ENCODE results near the gene GCNT3.

The GCNT3 gene, protein sequence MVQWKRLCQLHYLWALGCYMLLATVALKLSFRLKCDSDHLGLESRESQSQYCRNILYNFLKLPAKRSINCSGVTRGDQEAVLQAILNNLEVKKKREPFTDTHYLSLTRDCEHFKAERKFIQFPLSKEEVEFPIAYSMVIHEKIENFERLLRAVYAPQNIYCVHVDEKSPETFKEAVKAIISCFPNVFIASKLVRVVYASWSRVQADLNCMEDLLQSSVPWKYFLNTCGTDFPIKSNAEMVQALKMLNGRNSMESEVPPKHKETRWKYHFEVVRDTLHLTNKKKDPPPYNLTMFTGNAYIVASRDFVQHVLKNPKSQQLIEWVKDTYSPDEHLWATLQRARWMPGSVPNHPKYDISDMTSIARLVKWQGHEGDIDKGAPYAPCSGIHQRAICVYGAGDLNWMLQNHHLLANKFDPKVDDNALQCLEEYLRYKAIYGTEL

GRCh38 chr15:59611276-59612260, at the start of gene GCNT3:
Gene GCNT3 (plus strand): TSS chr15:59611783. CDS start chr15:59618239, 6,456 bp downstream.
- no peak for TF ChIP-seq POLR2A (IDR thresholded peaks at IDR 0.05; ENCODE audit: low read depth, low read length)
- no peak for FAIRE-seq
- peak; percentile 20 for DNase-seq (ENCODE audit: insufficient read length, low spot score)

- TF ChIP-seq POLR2A (IDR thresholded peaks at IDR 0.05; ENCODE audit: low read depth, low read length) = no peak
- DNase-seq (ENCODE audit: insufficient read length, low spot score) (no peak), FAIRE-seq (no peak)
Measured at GRCh38 chr15:59562448-59563186, 49.0 kb upstream of the GCNT3 start.

- no peak for TF ChIP-seq POLR2A (IDR thresholded peaks at IDR 0.05; ENCODE audit: low read depth, low read length)
- no peak for FAIRE-seq
Measured at GRCh38 chr15:59565299-59565698, 46.3 kb upstream of the GCNT3 start.

GRCh38 chr15:59567324-59567723, 44.3 kb upstream of the GCNT3 start:
- DNase-seq (ENCODE audit: insufficient read length, low spot score) = no peak
- FAIRE-seq = no peak
- TF ChIP-seq POLR2A (IDR thresholded peaks at IDR 0.05; ENCODE audit: low read depth, low read length) = no peak

More at GRCh38 chr15:59565299-59565698, 46.3 kb upstream of the GCNT3 start:
- DNase-seq (ENCODE audit: insufficient read length, low spot score) = no peak

DNA sequence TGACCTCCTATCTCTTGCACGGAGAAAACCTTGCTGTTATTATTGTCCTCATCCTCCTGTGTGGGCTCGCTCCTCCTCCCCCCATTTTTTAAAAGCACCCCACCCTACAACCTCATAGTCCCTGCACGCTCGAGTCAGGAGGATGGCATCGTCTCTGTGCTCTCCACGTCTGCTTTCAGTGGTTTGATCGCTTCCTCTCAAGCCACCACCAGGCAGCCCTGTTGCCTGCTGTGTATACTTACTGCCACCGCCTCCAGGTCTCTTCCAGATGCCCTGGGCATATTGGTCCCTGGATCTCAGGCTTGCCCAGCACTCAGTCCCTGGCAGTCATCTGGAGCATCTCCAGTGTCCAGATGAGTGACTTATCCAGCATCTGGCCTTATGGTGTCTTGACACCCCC, 42.1 kb upstream of the GCNT3 start:
- no peak for DNase-seq (ENCODE audit: insufficient read length, low spot score)
- no peak for TF ChIP-seq POLR2A (IDR thresholded peaks at IDR 0.05; ENCODE audit: low read depth, low read length)
- FAIRE-seq = no peak

- FAIRE-seq (no peak), DNase-seq (ENCODE audit: insufficient read length, low spot score) (no peak)
Measured at GRCh38 chr15:59570315-59570714, 41.3 kb upstream of the GCNT3 start.

GRCh38 chr15:59571606-59572005, 40.0 kb upstream of the GCNT3 start:
- no peak for FAIRE-seq
- TF ChIP-seq POLR2A (IDR thresholded peaks at IDR 0.05; ENCODE audit: low read depth, low read length) = no peak

More at GRCh38 chr15:59570315-59570714, 41.3 kb upstream of the GCNT3 start:
- no peak for TF ChIP-seq POLR2A (IDR thresholded peaks at IDR 0.05; ENCODE audit: low read depth, low read length)

DNA sequence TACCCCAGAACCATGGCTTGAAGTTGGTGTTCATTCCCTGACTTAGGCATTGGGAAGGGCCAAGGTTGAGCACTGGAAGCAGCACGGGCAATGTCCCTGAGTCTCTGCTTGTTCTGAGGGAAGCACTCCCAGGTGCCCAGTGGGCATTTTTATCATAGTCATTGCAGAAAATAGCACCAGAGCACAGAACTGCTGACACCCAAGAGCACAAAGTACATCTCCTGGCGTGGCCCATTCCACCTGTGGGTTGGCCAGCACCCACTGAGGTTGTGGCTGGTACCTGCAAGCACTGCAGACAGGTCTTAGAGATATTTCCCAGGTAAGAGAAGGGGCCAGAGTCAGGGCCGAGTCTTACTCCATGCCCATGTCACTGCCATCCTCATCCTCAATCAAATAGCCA, 28.5 kb upstream of the GCNT3 start:
- no peak for TF ChIP-seq POLR2A (IDR thresholded peaks at IDR 0.05; ENCODE audit: low read depth, low read length)
- FAIRE-seq (no peak), DNase-seq (ENCODE audit: insufficient read length, low spot score) (no peak)

More at GRCh38 chr15:59571606-59572005, 40.0 kb upstream of the GCNT3 start:
- no peak for DNase-seq (ENCODE audit: insufficient read length, low spot score)

DNA sequence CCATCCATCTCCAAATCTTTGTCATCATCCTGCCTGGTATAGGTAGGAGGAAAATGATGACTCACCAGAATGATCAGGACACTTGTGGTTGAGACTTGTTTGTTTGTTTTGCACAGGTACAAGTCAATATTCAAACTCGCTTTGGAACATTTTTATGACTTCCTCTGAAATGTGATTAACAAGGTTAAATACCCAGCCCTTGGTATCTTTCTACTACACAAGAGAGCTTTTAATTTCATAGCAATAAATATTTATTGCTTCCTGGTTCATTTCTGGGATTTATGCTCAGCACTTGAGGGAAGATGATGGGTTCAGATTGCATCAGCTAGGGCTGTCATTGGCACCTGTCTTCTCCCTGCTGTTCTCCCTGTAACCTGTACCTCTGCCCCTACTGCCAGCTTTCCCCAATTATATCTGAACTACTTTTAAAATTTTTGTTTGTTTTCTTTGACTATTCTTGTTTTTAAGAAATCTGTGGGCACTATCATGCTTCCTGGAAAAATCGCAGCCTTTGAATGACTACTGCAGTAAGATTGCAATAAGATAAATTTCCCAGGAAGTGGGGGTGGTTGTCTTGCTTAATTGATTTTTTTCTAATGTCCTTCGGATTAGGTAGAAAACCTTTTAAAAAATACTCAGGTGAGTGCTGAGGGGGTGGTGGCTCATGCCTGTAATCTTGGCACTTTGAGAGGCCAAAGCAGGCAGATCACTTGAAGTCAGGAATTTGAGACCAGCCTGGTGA, 24.3 kb upstream of the GCNT3 start:
- FAIRE-seq (no peak), DNase-seq (ENCODE audit: insufficient read length, low spot score) (no peak)
- no peak for TF ChIP-seq POLR2A (IDR thresholded peaks at IDR 0.05; ENCODE audit: low read depth, low read length)

DNA sequence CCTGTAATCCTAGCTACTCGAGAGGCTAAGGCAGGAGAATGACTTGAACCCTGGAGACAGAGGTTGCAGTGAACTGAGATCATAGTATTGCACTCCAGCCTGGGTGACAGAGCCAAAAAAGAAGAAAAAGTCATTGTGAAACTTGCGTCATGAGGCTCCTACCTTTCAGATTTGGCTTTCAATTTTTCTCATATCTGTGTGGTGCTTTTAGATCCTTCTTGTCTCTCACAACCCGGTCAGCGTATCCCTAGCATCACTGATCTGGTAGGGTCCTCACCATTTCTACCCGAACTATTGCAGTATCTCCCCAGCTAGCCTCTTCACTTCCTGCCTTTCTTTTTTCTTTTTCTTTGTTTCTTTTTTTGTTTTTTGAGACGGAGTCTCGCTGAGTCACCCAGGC, 21.6 kb upstream of the GCNT3 start:
- FAIRE-seq (no peak), DNase-seq (ENCODE audit: insufficient read length, low spot score) (no peak)
- TF ChIP-seq POLR2A (IDR thresholded peaks at IDR 0.05; ENCODE audit: low read depth, low read length) = no peak

DNA sequence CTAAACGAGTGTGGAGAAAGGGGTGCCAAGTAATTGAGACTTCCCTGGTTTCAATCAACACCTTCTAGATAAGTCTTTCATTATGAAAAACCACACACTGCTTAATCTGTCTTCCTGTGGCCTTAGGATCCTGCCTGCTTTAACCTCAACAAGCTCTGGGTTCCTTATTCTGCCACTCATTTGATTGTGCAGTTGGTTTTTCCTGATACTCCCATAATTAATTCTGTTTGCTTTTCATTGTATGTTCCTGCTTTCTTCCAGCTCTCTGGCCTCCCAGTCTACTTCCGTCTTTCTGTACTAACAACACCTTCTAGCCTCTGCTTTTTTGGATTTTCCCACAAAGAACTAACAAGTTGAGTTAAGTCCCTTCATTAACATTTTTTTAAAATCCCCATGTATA, 20.2 kb upstream of the GCNT3 start:
- TF ChIP-seq POLR2A (IDR thresholded peaks at IDR 0.05; ENCODE audit: low read depth, low read length) = no peak
- FAIRE-seq (no peak), DNase-seq (ENCODE audit: insufficient read length, low spot score) (no peak)

DNA sequence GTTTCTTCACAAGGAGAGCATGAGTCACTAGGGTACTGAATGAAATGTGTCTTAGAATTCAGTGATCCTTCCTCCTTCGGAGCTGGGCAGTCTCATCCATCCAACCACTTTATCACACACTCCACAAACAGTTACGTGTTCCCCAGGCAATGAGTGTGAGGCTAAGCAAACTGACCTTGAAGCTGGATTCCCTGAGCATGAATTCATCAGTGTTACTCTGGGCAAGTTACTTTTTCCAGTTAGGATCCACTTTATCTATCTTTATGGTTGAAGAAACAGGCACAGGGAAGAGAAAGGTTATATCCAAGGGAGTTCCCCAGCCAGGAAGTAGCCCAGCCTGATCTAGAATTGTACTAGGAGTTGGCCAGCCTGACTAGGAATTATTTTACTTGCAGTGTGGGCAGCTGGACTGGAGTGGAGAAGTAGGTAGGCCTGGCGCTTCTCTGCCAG, 17.1 kb upstream of the GCNT3 start:
- FAIRE-seq (peak; percentile 48), DNase-seq (ENCODE audit: insufficient read length, low spot score) (peak; percentile 28)
- no peak for TF ChIP-seq POLR2A (IDR thresholded peaks at IDR 0.05; ENCODE audit: low read depth, low read length)

DNA sequence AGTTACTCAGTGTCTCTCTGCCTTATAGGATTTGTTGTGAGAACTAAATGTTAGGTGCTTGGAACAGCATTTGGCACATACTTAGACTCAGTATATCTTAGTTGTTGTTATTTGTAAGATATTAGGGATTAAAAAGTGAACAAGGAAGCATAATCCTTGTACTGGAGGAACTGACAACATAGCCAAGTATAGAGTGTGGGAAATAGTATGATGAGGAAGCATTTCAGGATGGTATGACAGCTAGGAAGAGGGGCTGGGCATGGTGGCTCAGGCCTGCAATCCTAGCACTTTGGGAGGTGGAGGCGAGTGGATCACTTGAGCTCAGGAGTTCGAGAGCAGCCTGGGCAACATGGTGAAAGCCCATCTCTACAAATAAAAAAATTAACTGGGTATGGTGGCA, 16.6 kb upstream of the GCNT3 start:
- FAIRE-seq = no peak
- DNase-seq (ENCODE audit: insufficient read length, low spot score) = no peak
- TF ChIP-seq POLR2A (IDR thresholded peaks at IDR 0.05; ENCODE audit: low read depth, low read length) = no peak
